CD14-positive monocyte (primary cell): Measurements from ENCODE around the gene FZD7. TPM values are rescaled to one million over a fixed set of nuclear protein-coding genes. Genes with fewer than 3 reads are reported as not detected.

ENCODE experiments used
- DNase-seq, 3 donors: peaks; one replicate each; pipeline ENCODE4 v3.0.0-alpha.2; 2011 to 2022
- H2AFZ ChIP-seq: 2 replicates; pipeline ENCODE4 v1.6.0; 2012; ENCODE audit warnings: mild to moderate bottlenecking, low read depth, low read length, inconsistent platforms; ENCODE audit not compliant: insufficient read depth, poor library complexity, severe bottlenecking
- H3K27ac ChIP-seq, 2 donors: 1 replicate in 1 of 2; 2 replicates in 1 of 2; pipeline ENCODE4 v1.5.1; 2012 to 2013; ENCODE audit warnings: low read length in 2 of 2, control low read depth in 1 of 2, inconsistent platforms in 1 of 2, low read depth in 1 of 2, mild to moderate bottlenecking in 1 of 2
- H3K27me3 ChIP-seq, 2 donors: one replicate each; pipeline versions ENCODE4 v1.6.0 to v1.6.1; 2011 to 2013; ENCODE audit warnings: low read length in 2 of 2; ENCODE audit not compliant: control insufficient read depth in 2 of 2, insufficient read depth in 2 of 2
- H3K36me3 ChIP-seq, 2 donors: replicated peaks in 1 of 2; 1 replicate in 1 of 2; 2 replicates in 1 of 2; pipeline versions ENCODE4 v1.5.1 to v1.6.1; 2012 to 2013; ENCODE audit warnings: low read length in 2 of 2, control low read depth in 1 of 2, inconsistent platforms in 1 of 2, mild to moderate bottlenecking in 1 of 2; ENCODE audit not compliant: insufficient read depth in 2 of 2, control insufficient read depth in 1 of 2
- H3K4me1 ChIP-seq, 2 donors: 1 replicate in 1 of 2; 2 replicates in 1 of 2; pipeline versions ENCODE4 v1.5.1 to v1.6.1; 2012 to 2013; ENCODE audit warnings: low read length in 2 of 2, control low read depth in 1 of 2, inconsistent platforms in 1 of 2, mild to moderate bottlenecking in 1 of 2, moderate library complexity in 1 of 2; ENCODE audit not compliant: insufficient read depth in 2 of 2, control insufficient read depth in 1 of 2
- H3K4me2 ChIP-seq: replicated peaks from 2 replicates; pipeline ENCODE3; 2012; ENCODE audit warnings: low read length, moderate library complexity, mild to moderate bottlenecking; ENCODE audit not compliant: poor library complexity, severe bottlenecking; ENCODE audit errors: extremely low read depth
- H3K4me3 ChIP-seq, 3 experiments: fragments of 200-600 bp in 1 of 3; sonication (generic) in 1 of 3; replicated peaks in 1 of 3; 1 replicate in 2 of 3; 2 replicates in 1 of 3; pipeline ENCODE4 v1.5.1; 2011 to 2013; ENCODE audit warnings: low read length in 3 of 3, mild to moderate bottlenecking in 3 of 3, control low read depth in 2 of 3, low read depth in 2 of 3, inconsistent platforms in 1 of 3, moderate library complexity in 1 of 3
- H3K79me2 ChIP-seq: 2 replicates; pipeline ENCODE4 v1.6.0; 2012; ENCODE audit warnings: mild to moderate bottlenecking, control low read depth, inconsistent platforms, low read length, moderate library complexity; ENCODE audit not compliant: insufficient read depth
- H3K9ac ChIP-seq: 2 replicates; pipeline ENCODE4 v1.6.0; 2017; ENCODE audit warnings: low read length, mild to moderate bottlenecking; ENCODE audit not compliant: insufficient read depth, poor library complexity, severe bottlenecking
- H3K9me3 ChIP-seq, 2 donors: replicated peaks in 1 of 2; 1 replicate in 1 of 2; 2 replicates in 1 of 2; pipeline versions ENCODE4 v1.5.1 to v1.6.1; 2012 to 2013; ENCODE audit warnings: low read length in 2 of 2, control low read depth in 1 of 2; ENCODE audit not compliant: control insufficient read depth in 1 of 2, insufficient read depth in 1 of 2
- H4K20me1 ChIP-seq: 2 replicates; pipeline ENCODE4 v1.6.0; 2012; ENCODE audit warnings: mild to moderate bottlenecking, low read length, control low read depth, moderate library complexity; ENCODE audit not compliant: insufficient read depth
- H3K27ac Mint-ChIP-seq, 7 donors: one replicate each; pipeline ENCODE4 v1.8.0; 2020; ENCODE audit warnings: mild to moderate bottlenecking in 7 of 7, mixed read lengths in 7 of 7, moderate library complexity in 6 of 7, inconsistent platforms in 2 of 7
- H3K27me3 Mint-ChIP-seq, 3 donors: one replicate each; pipeline ENCODE4 v1.8.0; 2021 to 2022; ENCODE audit warnings: low read depth in 3 of 3, mild to moderate bottlenecking in 3 of 3, mixed read lengths in 3 of 3, moderate library complexity in 3 of 3, inconsistent platforms in 1 of 3
- H3K36me3 Mint-ChIP-seq, 2 donors: one replicate each; pipeline ENCODE4 v1.8.0; 2020; ENCODE audit warnings: mixed read lengths in 2 of 2, inconsistent platforms in 1 of 2, mild to moderate bottlenecking in 1 of 2
- H3K4me1 Mint-ChIP-seq: one replicate; pipeline ENCODE4 v1.8.0; 2020; ENCODE audit warnings: mild to moderate bottlenecking, mixed read lengths
- H3K4me3 Mint-ChIP-seq, 2 donors: one replicate each; pipeline ENCODE4 v1.8.0; 2020; ENCODE audit warnings: mild to moderate bottlenecking in 2 of 2, mixed read lengths in 2 of 2, moderate library complexity in 1 of 2
- H3K9me3 Mint-ChIP-seq, 7 donors: one replicate each; pipeline ENCODE4 v1.8.0; 2020 to 2022; ENCODE audit warnings: mixed read lengths in 7 of 7, mild to moderate bottlenecking in 6 of 7, moderate library complexity in 6 of 7, inconsistent platforms in 2 of 7
- CTCF ChIP-seq: fragments of 200-600 bp; IDR thresholded peaks from one replicate; pipeline ENCODE4 v1.8.0; 2022; ENCODE audit warnings: antibody characterized with exemption, mild to moderate bottlenecking
- WGBS: methylation state at CpG from one replicate; pipeline ENCODE4 v1.1.5; 2013; ENCODE audit warnings: missing lambda C conversion rate; ENCODE audit not compliant: insufficient coverage; 5-methylcytosine and 5-hydroxymethylcytosine counted together
- intact Hi-C, 2 donors: fragments of 100-400 bp; cut with micrococcal nuclease; formaldehyde crosslinking; loops; one replicate each; pipeline versions ENCODE4 v1.15.0 to v1.15.1; 2023
- polyA plus RNA-seq, 3 donors: library from polyadenylated mRNA; depleted of rRNA in 1 of 3; unstranded in 2 of 3; stranded (reverse) in 1 of 3; fragments of 300-500 nt in 2 of 3; fragments of >200 nt in 1 of 3; fragmentation: Illumina TruSeq in 2 of 3; gene quantifications; 1 replicate in 2 of 3; 2 replicates in 1 of 3; pipeline ENCODE4 v1.2.3, GENCODE V29; 2012 to 2021

The FZD7 gene
- polyA plus RNA-seq, 3 donors, result 0.05 to 0.28 TPM; not detected in 1

GRCh38 chr2:202042444-202042843 lies 8.8 kb downstream of the FZD7 start:
- Mint-ChIP-seq H3K27ac (no peak overlapping the region), H3K9me3 (no peaks in the 10 kb centered on the region), H3K36me3 (no peaks in the 10 kb centered on the region), H3K4me3 (no peak overlapping the region), H3K27me3 (peaks cover 13 to 26% (median 15%) of the 10 kb centered on the region in 3 donors), H3K4me1 (peaks cover 2% of the 10 kb centered on the region)
- H3K79me2 ChIP-seq, result no peaks in the 10 kb centered on the region
- DNase-seq, result no peak
- no peak overlapping the region for H3K9ac ChIP-seq
- H3K4me2 ChIP-seq, result no peak overlapping the region
- H3K4me1 ChIP-seq, result no peaks in the 10 kb centered on the region
- H3K36me3 ChIP-seq, result no peaks in the 10 kb centered on the region
- no peaks in the 10 kb centered on the region for H4K20me1 ChIP-seq
- H3K9me3 ChIP-seq, result no peaks in the 10 kb centered on the region
- TF ChIP-seq CTCF, result no peak
- no peak overlapping the region for H3K4me3 ChIP-seq
- H2AFZ ChIP-seq, result no peak overlapping the region
- intact Hi-C loops, result no loop called here
- H3K27me3 ChIP-seq, result peaks cover 26 to 31% of the 10 kb centered on the region in 2 donors
- WGBS, result 100% methylated on average over 1 of the region's 5 CpGs
- no peak overlapping the region for H3K27ac ChIP-seq

- H3K27me3 Mint-ChIP-seq, result peaks cover 11 to 24% (median 14%) of the 10 kb centered on the region in 3 donors
- H3K9me3 Mint-ChIP-seq, result peaks cover 0 to 1% (median 0%) of the 10 kb centered on the region in 7 donors
- peak in 1 of 3 donors; percentile 67 for DNase-seq
Measured at GRCh38 chr2:202043475-202043874, 9.8 kb downstream of the FZD7 start.

More at GRCh38 chr2:202043475-202043874, 9.8 kb downstream of the FZD7 start:
- Histone ChIP-seq H3K79me2 (no peaks in the 10 kb centered on the region), H3K9ac (no peak overlapping the region), H3K4me3 (no peak overlapping the region), H3K36me3 (no peaks in the 10 kb centered on the region), H3K27me3 (peaks cover 17 to 21% of the 10 kb centered on the region in 2 donors), H3K4me2 (no peak overlapping the region), H3K9me3 (no peaks in the 10 kb centered on the region), H4K20me1 (no peaks in the 10 kb centered on the region), H3K4me1 (no peaks in the 10 kb centered on the region), H2AFZ (no peak overlapping the region), H3K27ac (no peak overlapping the region)
- no peak overlapping the region for H3K27ac Mint-ChIP-seq
- no peaks in the 10 kb centered on the region for H3K36me3 Mint-ChIP-seq
- no peak overlapping the region for H3K4me3 Mint-ChIP-seq
- intact Hi-C loops, result no loop called here
- no peak for TF ChIP-seq CTCF
- WGBS, result no CpG with 5 or more reads among the region's 6 CpGs
- H3K4me1 Mint-ChIP-seq, result peaks cover 2% of the 10 kb centered on the region
